GM19463 (cell line): ENCODE measurements around the gene LMF1.
"Not testable (repeated sequence)": the region's sequence is repeated elsewhere in the genome, so short reads cannot be mapped to it uniquely, and the experiment has no call there.

Experiments
- ATAC-seq: cut with Tn5 transposase; IDR thresholded peaks from one replicate; pipeline ENCODE4 v1.9.1; 2021; ENCODE audit warnings: mild to moderate bottlenecking, moderate library complexity; ENCODE audit not compliant: unreplicated experiment

Gene LMF1

GRCh38 chr16:838741-839140 lies 132.0 kb downstream of the LMF1 start:
- ATAC-seq: no peak

- ATAC-seq: not testable (repeated sequence)
Observed at GRCh38 chr16:836822-837221, 134.0 kb downstream of the LMF1 start.

- ATAC-seq: no peak
Observed at GRCh38 chr16:836221-836620, 134.6 kb downstream of the LMF1 start.

GRCh38 chr16:835373-835772 lies 135.4 kb downstream of the LMF1 start:
- ATAC-seq: no peak

- no peak for ATAC-seq
Observed at GRCh38 chr16:833411-833810, 137.4 kb downstream of the LMF1 start.

- ATAC-seq: no peak
Observed at GRCh38 chr16:832652-833336, 138.0 kb downstream of the LMF1 start.

GRCh38 chr16:831571-832413 lies 139.0 kb downstream of the LMF1 start:
- no peak for ATAC-seq

- ATAC-seq: no peak
Observed at GRCh38 chr16:830871-831570, 139.8 kb downstream of the LMF1 start.

GRCh38 chr16:830107-830870 lies 140.5 kb downstream of the LMF1 start:
- ATAC-seq: no peak

GRCh38 chr16:828891-829290 lies 141.9 kb downstream of the LMF1 start:
- ATAC-seq: no peak

- no peak for ATAC-seq
Observed at GRCh38 chr16:827513-827912, 143.3 kb downstream of the LMF1 start.

- ATAC-seq: no peak
Observed at GRCh38 chr16:825341-826061, 145.3 kb downstream of the LMF1 start.

- ATAC-seq: no peak
Observed at GRCh38 chr16:824601-825000, 146.2 kb downstream of the LMF1 start.

GRCh38 chr16:824194-824593 lies 146.6 kb downstream of the LMF1 start:
- no peak for ATAC-seq

GRCh38 chr16:822909-823297 lies 147.9 kb downstream of the LMF1 start:
- no peak for ATAC-seq

- ATAC-seq: no peak
Observed at GRCh38 chr16:822174-822908, 148.4 kb downstream of the LMF1 start.

GRCh38 chr16:821751-822150 lies 149.0 kb downstream of the LMF1 start:
- no peak for ATAC-seq

- ATAC-seq: no peak
Observed at GRCh38 chr16:820748-821147, 150.0 kb downstream of the LMF1 start.

GRCh38 chr16:820044-820408 lies 150.8 kb downstream of the LMF1 start:
- ATAC-seq: not testable (repeated sequence)
